GM12891 (cell line): ENCODE data around the gene TAF11L12.
"Not testable (repeated sequence)": the region's sequence is repeated elsewhere in the genome, so short reads cannot be mapped to it uniquely, and the experiment has no call there.

Source experiments
- PAX5 ChIP-seq: IDR thresholded peaks from 2 replicates; pipeline ENCODE4 v1.6.1; 2011; ENCODE audit warnings: low read length, moderate library complexity, mild to moderate bottlenecking; ENCODE audit not compliant: insufficient read depth, severe bottlenecking
- POLR2A ChIP-seq: IDR thresholded peaks from 2 replicates; pipeline ENCODE4 v1.6.1; 2011; ENCODE audit warnings: low read depth, low read length, control low read depth
- POLR2AphosphoS5 ChIP-seq: IDR thresholded peaks from 2 replicates; pipeline ENCODE4 v1.6.1; 2011; ENCODE audit warnings: low read depth, low read length, control low read depth
- POU2F2 ChIP-seq: IDR thresholded peaks from 2 replicates; pipeline ENCODE4 v1.6.1; 2011; ENCODE audit warnings: low read depth, mild to moderate bottlenecking, control low read depth, low read length, moderate library complexity
- SPI1 ChIP-seq: IDR thresholded peaks from 2 replicates; pipeline ENCODE4 v1.6.1; 2011; ENCODE audit warnings: low read depth, low read length, control low read depth
- TAF1 ChIP-seq: IDR thresholded peaks from 2 replicates; pipeline ENCODE4 v1.6.1; 2011; ENCODE audit warnings: low read depth, low read length, control low read depth

DNA sequence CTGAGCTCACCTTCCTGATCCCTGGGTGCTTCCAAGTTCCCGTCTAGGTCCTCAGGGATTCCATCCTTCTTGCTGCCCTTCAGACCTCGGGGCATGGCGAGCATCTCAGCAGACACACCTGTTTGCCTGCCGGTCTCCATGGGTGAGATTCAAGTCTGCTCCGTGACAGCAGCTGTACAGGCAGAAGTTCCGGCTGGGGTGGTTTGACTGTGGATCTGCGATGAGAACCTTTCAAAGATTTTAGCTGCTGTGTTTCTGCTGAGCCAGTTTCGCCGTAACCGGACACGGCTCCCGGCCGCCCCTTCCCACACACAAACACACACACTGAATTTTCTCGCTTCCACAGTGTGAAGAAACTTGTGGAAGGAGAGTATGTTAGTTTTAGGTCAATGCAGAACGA lies 15.9 kb upstream of the TAF11L12 start, which contains the start of gene TAF11L9:
- TF ChIP-seq POLR2AphosphoS5, TAF1, POLR2A, SPI1, POU2F2, PAX5: not testable (repeated sequence)
